Measurements from ENCODE around the gene GMDS. TPM values are rescaled to one million over a fixed set of nuclear protein-coding genes. Genes with fewer than 3 reads are reported as not detected.

Gene GMDS
- polyA plus RNA-seq, 1 donor, result 8.2 TPM

GRCh38 chr6:1925743-1926430, 319.5 kb downstream of the GMDS start:
- DNase-seq, result no peak

GRCh38 chr6:1923449-1923848, 322.0 kb downstream of the GMDS start:
- no peak for DNase-seq

GRCh38 chr6:1917626-1918371, 327.6 kb downstream of the GMDS start:
- DNase-seq, result no peak

GRCh38 chr6:1916334-1917070, 328.9 kb downstream of the GMDS start:
- no peak for DNase-seq

- DNase-seq, result no peak
These were observed 330.2 kb downstream of the GMDS start for GRCh38 chr6:1915226-1915625.

- no peak for DNase-seq
These were observed 331.8 kb downstream of the GMDS start for GRCh38 chr6:1913577-1913976.

GRCh38 chr6:1912731-1913130, 332.7 kb downstream of the GMDS start:
- DNase-seq, result no peak

GRCh38 chr6:1911474-1911873, 333.9 kb downstream of the GMDS start:
- DNase-seq, result no peak

- no peak for DNase-seq
These were observed 334.6 kb downstream of the GMDS start for GRCh38 chr6:1910621-1911407.

- no peak for DNase-seq
These were observed 336.6 kb downstream of the GMDS start for GRCh38 chr6:1908784-1909183.

- no peak for DNase-seq
These were observed 338.8 kb downstream of the GMDS start for GRCh38 chr6:1906609-1907008.

GRCh38 chr6:1906014-1906413, 339.4 kb downstream of the GMDS start:
- DNase-seq, result no peak

- DNase-seq, result no peak
These were observed 340.5 kb downstream of the GMDS start for GRCh38 chr6:1904898-1905297.

GRCh38 chr6:1904466-1904799, 341.0 kb downstream of the GMDS start:
- no peak for DNase-seq

- no peak for DNase-seq
These were observed 341.5 kb downstream of the GMDS start for GRCh38 chr6:1903780-1904465.

- no peak for DNase-seq
These were observed 343.8 kb downstream of the GMDS start for GRCh38 chr6:1901556-1901955.

- DNase-seq, result no peak
These were observed 348.5 kb downstream of the GMDS start for GRCh38 chr6:1896897-1897296.

- no peak for DNase-seq
These were observed 349.7 kb downstream of the GMDS start for GRCh38 chr6:1895721-1896120.

GRCh38 chr6:1894954-1895353, 350.5 kb downstream of the GMDS start:
- DNase-seq, result no peak

- no peak for DNase-seq
These were observed 351.8 kb downstream of the GMDS start for GRCh38 chr6:1893470-1894130.

GRCh38 chr6:1892716-1893115, 352.7 kb downstream of the GMDS start:
- no peak for DNase-seq

- DNase-seq, result no peak
These were observed 354.4 kb downstream of the GMDS start for GRCh38 chr6:1890987-1891386.
